Muscle of back (tissue), 11 donors: Measurements from ENCODE around the gene TBC1D20. TPM values are rescaled to one million over a fixed set of nuclear protein-coding genes. Genes with fewer than 3 reads are reported as not detected.

Source experiments
- DNase-seq, 3 donors: peaks; one replicate each; pipeline versions ENCODE4 v3.0.0 to v3.0.0-alpha.2; 2013
- polyA plus RNA-seq, 10 donors: library from polyadenylated mRNA; unstranded; fragments of 120-200 nt; gene quantifications; one replicate each; pipeline ENCODE4 v1.2.1, GENCODE V29; 2013; ENCODE audit not compliant: insufficient read length in 10 of 10

Gene TBC1D20
- polyA plus RNA-seq, 10 donors, result 27.3 to 35.0 (median 29.8) TPM

DNA sequence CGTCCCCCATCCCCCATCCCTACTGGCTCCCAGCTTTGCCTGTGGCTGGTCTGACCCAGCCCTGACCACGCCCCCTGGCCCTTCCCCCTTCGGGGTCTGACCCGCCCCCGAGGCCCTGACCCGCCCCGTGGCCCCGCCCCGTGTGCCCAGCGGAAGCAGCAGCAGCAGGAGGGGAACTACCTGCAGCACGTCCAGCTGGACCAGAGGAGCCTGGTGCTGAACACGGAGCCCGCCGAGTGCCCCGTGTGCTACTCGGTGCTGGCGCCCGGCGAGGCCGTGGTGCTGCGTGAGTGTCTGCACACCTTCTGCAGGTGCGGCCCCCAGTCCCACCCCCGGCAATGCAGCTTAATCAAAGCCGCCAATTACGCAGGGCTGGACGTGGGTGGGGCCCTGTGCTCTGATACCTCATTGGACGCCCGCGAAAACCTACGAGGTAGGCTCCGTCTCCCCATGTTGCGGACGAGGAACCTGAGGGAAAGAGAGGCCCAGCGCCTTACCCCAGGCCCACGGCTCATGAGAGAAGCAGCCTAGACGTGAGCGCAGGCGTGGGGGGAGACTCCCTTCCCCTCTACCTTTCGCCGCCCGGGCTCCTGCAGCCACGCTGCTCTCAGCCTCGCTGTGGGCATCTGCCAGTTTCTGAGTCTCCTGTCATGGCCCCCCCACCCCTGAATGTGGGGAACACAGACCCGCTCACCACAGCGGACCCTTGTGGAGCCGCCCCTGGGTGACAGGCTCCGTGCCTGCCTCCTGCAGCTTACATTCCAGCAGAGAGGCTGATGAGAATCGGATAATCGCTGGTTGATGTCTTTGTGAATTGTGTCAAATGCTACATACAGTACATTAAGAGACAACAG is 41.4 kb downstream of the TBC1D20 start:
- DNase-seq, result no peak

DNA sequence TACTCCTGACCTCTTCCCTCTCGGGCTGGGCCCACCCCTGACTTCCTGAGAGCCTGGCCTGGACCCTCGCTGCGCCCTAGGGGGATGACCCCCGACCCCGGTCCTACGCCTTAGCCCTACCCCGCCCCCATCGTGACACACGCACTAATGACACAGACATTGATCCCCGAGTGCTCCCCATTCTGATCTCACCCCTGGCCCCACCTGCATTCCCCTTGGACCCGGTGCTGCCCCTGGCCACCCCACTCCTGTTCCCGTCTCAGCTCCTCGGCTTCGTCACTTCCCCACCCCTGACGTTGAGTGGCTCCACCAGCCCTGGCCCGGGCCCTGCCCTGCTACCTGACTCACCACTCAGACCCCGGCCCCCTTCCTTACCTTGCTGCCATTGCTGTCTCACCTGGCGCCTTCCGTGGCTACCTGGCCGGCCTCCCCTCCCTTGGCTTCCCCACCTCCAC is 42.1 kb downstream of the TBC1D20 start:
- no peak for DNase-seq

DNA sequence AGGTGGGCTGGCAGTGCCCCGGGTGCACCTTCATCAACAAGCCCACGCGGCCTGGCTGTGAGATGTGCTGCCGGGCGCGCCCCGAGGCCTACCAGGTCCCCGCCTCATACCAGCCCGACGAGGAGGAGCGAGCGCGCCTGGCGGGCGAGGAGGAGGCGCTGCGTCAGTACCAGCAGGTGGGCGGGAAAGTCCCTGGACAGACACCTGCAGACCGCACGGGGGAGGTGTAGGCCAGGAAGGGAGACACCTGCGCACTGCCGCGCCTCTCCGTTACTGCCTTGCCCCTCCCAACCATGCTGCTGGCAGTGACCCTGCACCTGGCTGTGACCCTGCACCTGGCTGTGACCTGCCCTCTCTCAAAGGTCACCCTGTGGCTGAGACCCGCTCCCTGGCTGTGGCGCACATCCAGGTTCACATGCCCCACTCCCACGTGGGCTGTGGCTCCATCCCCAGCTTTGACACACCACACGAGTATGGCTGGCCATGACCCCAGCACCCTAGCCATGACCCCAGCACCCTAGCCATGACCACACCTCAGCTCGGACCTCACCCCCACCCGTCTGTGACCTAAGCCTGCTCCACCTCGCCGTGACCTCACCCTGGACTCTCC is 42.7 kb downstream of the TBC1D20 start:
- no peak for DNase-seq

DNA sequence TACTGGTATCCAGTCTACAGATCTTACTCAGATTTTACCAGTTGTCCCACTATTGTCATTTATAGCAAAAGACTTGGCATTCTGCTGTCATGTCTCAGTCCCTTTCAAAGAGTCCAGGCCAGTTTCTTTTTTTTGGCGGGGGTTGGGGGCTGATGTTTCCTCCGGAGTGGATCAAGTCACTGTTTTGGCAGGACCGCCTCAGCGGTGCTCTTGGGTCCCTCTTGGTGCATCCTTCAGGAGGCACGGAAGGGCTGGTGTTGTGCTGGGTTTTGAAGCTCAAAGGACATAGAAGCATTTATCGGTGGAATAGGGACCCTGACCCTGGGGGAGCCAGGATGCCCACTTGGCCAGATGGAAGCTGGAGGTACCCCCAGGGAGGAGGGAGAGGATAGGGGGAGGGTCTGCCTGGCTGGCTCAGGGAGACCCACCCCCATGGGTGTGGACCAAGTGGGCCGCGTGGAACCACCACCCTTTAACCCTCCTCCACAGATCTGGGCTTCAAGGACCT is 43.4 kb downstream of the TBC1D20 start:
- DNase-seq, result no peak

DNA sequence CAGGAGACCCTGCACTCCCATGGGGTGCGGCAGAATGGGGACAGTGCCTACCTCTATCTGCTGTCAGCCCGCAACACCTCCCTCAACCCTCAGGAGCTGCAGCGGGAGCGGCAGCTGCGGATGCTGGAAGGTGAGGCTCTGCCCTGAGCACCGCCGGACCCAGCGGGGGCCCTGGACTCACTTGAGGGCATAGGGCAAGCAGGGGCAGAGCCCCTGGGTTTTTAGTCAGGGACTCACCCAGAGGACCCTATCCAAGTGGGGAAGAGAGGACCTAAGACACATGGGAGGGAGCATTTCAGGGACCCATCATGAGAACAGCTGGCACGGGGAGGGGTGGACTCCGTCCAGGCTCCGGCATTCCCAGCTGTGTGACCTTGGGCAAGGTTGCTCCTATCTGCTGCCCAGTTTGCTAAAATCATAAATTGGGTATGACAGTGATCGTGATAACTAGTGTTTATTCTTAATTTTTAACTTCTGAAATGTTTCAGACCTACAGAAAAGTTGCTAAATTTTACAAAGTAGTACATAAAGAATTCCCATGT is 44.5 kb downstream of the TBC1D20 start:
- DNase-seq, result peak in 2 of 3 donors; percentile 15 to 46

DNA sequence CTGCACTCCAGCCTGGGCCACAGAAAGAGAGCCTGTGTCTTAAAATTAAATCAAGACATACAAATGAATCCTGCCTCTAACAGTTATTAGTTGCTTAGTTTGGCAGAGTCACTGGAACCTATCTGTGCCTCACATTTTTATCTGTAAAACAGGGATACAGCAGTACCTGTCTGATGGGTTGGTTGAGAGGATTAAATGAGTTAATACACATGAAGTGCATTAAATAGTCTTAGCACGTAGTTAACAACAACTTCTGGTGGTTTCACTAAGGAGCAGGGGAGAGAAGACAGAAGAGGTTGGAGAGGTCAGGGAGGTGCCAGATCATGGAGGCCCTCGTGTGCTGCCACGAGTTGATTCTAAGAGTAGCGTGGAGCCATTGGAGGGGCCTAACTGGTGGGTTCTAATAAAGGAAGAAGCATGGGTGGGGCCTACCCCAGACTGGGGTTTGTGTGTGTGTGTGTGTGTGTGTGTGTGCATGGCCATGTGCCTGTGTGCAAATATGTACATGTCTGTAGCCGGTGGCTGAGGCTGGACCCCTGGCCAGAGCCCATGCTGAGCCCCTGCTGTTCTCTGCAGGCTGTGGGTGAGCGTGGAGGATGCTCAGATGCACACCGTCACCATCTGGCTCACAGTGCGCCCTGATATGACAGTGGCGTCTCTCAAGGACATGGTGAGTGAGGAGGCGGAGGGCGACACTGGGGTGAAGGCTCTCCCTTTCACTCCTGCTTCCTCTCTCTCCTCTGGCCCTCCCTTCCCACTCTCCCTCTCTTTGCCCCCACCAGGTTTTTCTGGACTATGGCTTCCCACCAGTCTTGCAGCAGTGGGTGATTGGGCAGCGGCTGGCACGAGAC is 45.2 kb downstream of the TBC1D20 start:
- DNase-seq, result no peak

DNA sequence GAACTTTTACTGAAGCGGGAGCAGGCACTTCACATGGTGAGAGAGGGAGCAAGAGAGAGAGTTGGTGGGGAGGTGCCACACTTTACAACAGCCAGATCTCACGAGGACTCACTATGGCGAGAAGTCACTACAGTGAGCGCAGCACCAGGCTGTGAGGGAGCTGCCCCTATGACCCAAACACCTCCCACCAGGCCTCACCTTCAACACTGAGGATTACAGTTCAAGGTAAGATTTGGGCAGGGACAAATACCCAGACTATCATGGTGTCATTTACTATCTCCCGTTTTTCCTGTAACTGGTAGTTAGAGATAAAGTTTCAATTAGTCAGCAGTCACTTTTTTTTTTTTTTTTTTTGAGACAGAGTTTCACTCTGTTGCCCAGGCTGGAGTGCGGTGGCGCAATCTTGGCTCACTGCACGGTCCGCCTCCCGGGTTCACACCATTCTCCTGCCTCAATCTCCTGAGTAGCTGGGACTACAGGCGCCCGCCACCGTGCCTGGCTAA is 46.5 kb downstream of the TBC1D20 start:
- no peak for DNase-seq

DNA sequence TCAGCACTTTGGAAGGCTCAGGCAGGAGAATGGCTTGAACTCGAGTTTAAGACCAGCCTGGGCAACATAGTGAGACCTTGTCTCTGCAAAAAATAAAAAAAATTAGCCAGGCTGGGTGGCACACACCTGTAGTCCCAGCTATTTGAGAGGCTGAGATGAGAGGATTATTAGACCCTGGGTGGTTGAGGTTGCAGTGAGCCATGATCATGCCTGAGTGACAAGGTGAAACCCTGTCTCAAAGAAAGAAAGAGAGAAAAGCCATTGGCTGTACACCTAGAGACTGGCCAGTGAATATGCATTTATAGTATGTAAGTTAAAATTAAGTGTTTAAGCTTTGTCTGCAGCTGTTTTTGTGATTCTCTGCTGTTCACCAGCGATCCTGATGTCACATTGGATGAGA is 48.2 kb downstream of the TBC1D20 start:
- DNase-seq, result no peak

DNA sequence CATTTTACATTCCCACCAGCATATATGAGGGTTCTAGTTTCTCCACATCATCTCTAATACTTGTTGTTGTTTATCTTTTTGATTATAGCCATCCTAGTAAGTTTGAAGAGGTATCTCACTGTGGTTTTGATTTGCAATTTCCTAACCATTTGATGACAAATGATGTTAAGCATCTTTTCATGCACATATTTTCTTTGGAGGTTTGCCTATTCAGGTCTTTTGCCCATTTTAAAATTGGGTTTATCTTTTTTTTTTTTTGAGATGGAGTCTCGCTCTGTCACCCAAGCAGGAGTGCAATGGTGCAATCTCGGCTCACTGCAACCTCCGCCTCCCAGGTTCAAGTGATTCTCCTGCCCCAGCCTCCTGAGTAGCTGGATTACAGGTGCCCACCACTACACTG is 50.3 kb downstream of the TBC1D20 start:
- no peak for DNase-seq

DNA sequence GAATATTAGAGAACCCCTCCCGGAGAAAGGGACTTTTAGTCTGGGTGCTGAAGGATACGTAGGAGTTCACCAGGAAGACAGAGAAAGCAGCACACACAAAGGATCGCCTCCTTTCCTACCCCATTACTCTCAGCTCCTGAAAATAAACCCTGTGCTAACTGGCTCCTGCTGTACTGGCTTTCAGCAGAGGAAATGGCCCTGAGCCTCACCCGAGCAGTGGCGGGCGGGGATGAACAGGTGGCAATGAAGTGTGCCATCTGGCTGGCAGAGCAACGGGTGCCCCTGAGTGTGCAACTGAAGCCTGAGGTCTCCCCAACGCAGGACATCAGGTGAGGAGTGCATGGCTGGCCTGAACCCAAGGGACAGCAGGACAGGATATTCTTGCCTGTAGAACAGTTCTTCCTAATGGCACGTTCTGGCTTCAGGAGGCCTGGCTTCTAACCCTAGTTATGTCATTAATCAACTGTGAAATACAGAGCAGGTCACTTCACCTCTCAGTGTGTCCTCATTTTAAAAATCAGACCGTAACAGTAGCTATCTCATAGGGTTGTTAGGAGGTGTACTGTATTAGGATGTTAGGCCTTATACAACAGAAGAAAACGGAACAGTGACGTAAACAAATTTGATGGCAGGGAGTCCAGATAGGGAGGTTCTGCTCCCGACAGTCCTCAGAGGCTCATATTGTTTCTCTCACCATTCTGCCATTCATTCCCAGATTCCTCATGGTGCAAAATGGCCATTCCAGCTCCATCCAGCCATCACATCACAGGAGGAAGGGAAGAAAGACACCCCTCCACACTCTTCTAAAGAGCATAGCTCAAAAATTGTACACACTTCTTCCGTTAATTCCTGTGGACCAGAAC is 52.4 kb downstream of the TBC1D20 start:
- peak in 1 of 3 donors; percentile 12 for DNase-seq

DNA sequence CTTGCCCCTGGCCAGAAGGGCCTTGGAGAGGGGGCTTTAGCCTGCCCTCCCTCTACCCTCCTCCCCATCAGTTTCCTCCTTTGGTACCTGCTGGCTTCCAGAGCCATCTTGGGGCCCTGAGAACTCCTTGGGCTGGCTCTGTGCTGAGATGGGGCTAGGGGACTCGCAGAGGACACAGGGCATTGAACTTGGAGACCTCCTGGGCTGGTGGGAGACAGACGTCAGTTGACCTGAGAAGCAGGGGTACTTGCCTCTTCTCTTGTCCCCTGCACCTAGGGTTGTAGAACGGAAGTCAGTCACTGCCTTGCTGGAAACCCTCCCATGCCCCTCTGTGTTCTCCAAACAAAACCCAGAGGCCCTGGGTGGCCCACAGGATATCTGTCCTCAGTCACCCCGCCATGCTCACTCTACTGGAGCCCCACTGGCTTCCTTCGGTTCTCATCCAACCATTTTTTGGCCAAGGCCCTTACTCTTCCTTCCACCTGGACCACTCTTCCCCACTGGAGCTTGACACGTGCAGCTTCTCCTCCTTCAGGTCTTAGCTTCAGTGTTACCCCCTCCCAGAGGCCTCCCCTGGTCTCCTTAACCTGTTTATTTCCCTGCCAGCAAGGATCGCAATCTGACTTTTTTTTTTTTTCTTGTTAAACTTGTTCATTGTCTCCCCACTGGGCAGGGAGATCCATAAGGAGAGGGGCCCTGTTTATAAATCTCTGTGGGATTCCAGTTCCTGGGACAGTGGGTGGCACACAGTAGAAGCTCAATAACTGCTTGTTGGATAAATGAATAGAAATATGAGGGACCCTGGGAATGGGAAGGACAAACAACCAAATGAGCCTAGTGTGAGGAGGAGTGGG is 53.3 kb downstream of the TBC1D20 start:
- DNase-seq, result no peak

DNA sequence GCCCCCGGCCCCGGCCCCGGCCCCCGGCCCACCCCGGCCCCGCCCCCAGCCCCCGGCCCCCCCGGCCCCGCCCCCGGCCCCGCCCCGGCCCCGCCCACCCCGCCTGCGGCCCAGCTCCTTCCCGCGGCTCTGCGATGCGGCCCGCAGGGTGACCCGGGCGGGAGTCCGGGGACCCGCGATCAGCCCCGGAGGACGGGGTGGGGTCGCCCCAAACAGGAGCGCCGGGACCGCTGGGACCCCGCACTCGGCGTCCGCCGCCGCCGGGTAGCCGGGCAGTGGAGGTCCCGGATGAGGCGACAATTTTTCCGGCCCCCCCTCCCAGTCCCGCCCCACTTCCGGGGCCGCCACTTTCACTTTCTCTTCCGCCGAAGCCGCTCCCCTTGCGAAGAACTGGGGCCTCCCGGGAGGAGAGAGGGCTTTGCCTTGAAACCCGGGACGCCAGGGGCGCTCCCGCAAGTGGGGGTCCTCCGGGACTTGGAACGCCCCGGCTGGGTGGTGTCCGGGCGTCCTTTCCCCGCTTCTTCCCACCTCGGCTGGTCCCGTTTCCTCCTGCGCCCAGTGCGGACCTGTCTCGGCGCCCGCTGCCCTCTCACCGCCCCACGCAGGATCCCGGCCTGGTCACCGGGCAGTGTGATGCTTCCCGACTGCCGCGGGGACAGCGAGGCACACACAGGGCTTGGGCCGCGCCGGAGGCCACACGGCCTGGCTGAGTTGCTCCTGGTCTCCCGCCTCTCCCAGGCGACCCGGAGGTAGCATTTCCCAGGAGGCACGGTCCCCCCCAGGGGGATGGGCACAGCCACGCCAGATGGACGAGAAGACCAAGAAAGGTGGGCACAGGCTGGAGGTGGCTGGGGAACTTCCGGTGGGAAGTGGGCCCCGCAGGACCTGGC is 54.1 kb downstream of the TBC1D20 start, which contains the start of gene RBCK1:
Gene RBCK1 (plus strand): TSS at position 347 of the 890 bp plus-strand sequence. CDS start 459 bp downstream, at position 806.
- DNase-seq, result peak; percentile 85 to 96 (median 90)

DNA sequence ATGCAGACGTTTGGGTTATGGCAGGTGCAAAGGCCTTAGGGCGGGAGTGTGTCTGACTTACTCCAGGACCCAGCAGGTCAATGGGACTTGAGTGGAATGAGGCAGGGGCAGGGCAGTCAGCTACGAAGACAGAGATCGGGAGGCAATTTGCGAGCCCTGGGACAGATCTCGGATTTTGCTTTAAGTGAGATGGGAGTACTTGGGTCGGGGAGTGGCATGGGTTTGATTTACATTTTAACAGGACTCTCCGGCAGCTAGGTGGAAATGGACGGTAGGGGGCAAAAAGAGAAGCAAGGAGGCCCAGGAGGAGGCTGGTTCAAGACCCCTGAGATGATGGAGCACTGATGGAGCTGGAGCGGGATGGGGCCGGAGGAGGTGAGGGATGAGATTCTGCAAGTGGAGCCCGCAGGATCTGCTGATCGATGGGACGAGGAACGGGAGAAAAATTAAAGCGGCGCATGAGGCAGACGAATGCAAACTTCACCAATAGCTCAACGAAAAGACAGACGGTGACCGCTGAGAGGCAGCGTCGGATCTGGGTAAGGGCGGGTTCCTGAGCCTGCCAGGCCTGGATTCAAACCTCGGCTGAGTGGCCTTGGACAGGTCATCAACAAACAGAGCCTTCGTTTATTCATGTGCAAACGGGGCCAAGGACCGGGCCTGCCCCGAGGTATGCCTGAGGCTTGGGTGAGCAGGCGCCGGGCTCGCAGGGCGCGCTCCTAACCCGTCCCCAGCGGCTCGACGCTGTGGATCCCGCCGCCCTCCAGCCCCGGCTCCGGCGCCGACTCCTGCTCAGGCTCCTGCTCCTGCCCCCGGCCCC is 55.0 kb downstream of the TBC1D20 start:
- peak; percentile 67 to 95 (median 77) for DNase-seq

DNA sequence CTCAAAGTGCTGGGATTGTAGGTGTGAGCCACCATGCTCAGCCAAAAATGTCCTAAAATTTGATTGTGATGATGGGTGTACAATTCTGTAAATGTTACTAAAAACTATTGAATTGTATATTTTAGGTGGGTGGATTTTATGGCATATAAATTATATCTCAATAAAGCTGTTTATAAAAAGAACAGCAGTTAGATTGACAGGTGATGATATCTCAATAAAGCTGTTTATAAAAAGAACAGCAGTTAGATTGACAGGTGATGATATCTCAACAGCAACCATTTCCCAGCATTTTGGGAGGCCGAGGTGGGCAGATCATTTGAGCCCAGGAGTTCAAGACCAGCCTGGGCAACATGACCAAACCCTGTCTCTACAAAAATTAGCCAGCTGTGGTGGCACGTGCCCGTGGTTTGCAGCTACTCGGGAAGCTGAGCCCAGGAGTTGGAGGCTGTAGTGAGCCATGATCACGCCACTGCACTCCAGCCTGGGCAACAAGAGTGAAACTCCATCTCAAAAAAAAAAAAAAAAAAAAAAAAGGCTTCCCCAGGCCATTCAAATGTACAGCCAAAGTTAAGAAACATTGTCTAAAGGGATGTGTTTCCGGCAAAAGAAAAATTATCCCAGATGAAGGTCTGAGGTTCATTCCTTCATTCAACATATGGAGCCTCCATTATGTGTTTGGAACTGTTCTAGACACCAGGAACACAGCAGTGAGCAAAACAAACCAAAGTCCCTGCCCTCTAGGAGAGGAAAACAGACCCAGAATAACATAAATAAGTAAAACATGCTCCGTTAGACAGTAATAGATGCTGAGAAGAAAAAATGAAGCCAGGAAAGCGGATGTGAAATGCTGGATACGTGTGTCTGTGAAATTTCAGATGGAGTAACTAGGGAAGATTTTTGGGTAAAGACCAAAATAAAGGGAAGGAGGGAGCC is 55.9 kb downstream of the TBC1D20 start:
- no peak for DNase-seq

DNA sequence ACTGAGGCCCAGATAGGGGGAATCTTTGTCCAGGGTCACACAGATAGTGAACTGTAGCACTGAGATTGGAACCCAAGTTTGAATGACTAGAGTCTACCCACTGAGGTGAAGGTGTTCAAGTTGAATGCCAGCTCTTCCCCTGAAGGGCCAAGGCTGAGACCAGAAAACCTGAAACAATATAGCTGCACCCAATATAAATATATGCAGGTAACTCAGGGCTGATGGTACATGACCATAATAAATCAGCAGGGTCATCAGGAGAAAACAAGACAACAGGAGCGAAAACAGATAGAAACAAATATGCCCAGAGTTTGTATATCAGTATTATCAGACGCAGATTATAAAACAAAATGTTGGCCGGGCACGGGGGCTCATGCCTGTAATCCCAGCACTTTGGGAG is 58.2 kb downstream of the TBC1D20 start:
- no peak for DNase-seq

DNA sequence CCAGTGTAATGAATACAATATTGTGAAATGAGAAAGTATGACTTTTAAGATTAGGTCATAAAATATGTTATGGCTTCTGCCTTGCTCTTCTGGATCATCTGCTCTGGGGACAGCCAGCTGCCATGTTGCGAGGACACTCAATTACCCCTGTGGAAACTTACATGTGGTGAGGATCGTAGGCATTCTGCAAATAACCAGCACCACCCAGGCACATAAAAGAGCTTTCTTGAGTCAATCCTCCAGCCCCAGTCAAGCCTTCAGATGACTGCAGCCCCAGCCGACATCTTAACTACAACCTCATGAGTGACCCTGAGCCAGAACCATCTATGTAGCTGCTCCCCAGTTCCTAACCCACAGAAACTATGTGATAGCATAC is 58.8 kb downstream of the TBC1D20 start:
- DNase-seq, result no peak
